GM13976 (cell line): ENCODE data around the gene RFXAP.

Source experiments
- DNase-seq: peaks from one replicate; pipeline ENCODE4 v3.0.0; 2012; ENCODE audit warnings: low spot score
- in situ Hi-C: fragments of 300-500 bp; cut with MboI; formaldehyde crosslinking; loops from one replicate; pipeline ENCODE4 v1.12.0; 2022; ENCODE audit warnings: low sequenced_read_pairs, mixed read lengths, inconsistent platforms; ENCODE audit not compliant: unreplicated experiment
- TF ChIP-seq, protein P1 (sequence below): IDR thresholded peaks from 2 replicates; pipeline ENCODE4 v1.5.1; 2012; ENCODE audit warnings: borderline replicate concordance, mild to moderate bottlenecking; ENCODE audit not compliant: insufficient read depth; ENCODE audit errors: extremely low read depth, missing control alignments, control extremely low read depth

The RFXAP gene

DNA sequence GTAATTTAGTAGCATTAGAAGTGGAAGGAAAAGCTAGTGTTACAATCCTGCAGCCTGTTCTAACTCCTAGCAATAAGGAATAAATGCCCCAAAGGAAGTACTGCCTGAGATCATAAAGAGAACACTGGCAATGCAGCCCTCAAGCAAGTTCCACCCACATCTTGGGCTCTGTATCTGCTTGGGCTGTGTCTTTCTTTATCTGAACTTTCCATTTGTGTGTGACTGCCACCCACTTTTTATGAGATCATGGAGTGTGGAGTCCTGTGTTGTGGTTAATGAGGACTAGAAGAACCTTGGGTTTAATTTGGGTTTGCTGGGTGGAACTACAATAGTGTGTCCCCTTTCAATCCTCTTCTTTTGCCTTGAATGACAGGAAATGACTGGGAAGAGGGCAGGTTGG lies 38.2 kb downstream of the RFXAP start:
- in situ Hi-C loops, result loop anchor here (10.0 kb wide), 1 partner anchor 128 kb away; no protein-coding TSS in a partner anchor
- no peak for DNase-seq
- TF ChIP-seq, protein P1, sequence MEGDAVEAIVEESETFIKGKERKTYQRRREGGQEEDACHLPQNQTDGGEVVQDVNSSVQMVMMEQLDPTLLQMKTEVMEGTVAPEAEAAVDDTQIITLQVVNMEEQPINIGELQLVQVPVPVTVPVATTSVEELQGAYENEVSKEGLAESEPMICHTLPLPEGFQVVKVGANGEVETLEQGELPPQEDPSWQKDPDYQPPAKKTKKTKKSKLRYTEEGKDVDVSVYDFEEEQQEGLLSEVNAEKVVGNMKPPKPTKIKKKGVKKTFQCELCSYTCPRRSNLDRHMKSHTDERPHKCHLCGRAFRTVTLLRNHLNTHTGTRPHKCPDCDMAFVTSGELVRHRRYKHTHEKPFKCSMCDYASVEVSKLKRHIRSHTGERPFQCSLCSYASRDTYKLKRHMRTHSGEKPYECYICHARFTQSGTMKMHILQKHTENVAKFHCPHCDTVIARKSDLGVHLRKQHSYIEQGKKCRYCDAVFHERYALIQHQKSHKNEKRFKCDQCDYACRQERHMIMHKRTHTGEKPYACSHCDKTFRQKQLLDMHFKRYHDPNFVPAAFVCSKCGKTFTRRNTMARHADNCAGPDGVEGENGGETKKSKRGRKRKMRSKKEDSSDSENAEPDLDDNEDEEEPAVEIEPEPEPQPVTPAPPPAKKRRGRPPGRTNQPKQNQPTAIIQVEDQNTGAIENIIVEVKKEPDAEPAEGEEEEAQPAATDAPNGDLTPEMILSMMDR, result no peak

DNA sequence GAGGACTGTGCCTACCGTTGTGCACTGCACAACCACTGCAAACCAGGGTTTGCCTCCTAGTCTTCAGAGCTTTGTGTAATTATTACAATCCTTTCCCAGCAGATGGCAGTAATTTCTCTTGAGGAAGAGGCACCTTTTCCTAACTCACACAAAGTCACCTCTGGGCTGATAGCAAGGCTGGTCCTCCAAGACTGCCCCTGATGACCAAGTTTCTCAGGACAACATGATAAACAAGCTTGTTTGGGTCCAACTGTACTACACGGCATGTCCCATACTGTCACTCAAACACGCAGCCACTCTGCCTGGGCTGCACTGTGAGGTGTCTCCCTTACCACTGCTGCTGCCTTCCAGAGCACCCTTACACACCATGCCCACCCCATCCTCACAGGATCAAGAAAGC lies 39.3 kb downstream of the RFXAP start:
- TF ChIP-seq, protein P1, result peak; percentile 20
- DNase-seq, result peak; percentile 37
- in situ Hi-C loops, result loop anchor here (10.0 kb wide), 1 partner anchor 127 kb away; no protein-coding TSS in a partner anchor

DNA sequence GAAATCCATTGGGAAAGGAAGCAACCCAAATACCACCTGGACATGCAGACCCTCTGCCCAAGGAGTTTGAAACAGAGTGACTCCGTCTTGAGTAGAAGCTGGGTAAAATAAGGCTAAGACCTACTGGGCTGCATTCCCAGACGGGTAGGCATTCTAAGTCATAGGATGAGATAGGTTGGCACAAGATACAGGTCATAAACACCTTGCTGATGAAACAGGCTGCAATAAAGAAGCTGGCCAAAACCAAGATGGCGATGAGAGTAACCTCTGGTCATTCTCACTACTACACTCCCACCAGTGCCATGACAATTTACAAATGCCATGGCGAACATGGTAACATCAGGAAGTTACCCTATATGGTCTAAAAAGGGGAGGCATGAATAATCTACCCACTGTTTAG lies 40.2 kb downstream of the RFXAP start:
- in situ Hi-C loops, result loop anchor here (10.0 kb wide), 1 partner anchor 126 kb away; no protein-coding TSS in a partner anchor
- TF ChIP-seq, protein P1, result no peak
- DNase-seq, result no peak

DNA sequence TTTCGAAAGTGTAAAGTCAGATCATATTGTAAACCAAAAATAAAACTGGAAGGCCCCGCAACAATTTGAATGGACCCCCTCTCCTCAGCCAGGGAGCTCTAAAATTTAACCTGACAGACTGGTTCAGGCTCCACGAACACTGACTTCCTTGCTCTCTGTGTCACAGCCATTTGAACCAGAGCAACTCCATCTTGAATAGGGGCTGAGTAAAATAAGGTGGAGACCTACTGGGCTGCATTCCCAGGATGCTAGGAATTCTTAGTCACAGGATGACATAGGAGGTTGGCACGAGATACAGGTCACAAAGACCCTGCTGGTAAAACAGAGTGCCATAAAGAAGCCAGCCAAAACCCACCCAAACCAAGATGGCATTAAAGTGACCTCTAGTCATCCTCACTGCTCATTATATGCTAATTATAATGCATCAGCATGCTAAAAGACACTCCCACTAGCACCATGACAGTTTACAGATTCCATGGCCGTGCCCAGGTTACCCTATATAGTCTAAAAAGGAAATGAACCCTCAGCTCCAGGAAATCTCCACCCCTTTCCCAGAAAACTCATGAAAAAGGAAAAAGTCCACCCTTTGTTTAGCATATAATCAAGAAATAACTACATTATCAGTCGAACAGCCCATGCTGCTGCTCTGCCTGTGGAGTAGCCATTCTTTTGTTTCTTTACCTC lies 43.1 kb downstream of the RFXAP start:
- DNase-seq, result no peak
- TF ChIP-seq, protein P1, result no peak
- in situ Hi-C loops, result no loop called here

DNA sequence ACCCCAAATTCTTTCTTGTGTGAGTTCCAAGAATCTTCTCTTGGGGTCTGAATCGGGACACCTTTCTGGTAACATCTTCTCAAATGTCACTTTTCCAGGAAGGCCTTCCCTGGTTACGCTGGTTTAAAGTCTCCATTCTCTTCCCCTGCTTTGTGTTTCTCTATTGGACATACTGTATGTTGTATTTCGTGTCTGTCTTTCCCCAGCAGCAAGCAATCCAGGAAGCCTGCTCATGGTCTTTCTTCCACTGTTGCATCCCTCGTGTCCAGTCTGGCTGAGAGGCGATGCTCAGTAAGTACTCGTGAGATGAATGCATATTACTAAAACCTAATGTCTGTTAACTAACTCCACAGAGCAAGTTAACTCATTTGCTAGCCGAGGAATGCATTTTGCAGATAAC lies 43.7 kb downstream of the RFXAP start:
- in situ Hi-C loops, result no loop called here
- DNase-seq, result no peak
- TF ChIP-seq, protein P1, result no peak

DNA sequence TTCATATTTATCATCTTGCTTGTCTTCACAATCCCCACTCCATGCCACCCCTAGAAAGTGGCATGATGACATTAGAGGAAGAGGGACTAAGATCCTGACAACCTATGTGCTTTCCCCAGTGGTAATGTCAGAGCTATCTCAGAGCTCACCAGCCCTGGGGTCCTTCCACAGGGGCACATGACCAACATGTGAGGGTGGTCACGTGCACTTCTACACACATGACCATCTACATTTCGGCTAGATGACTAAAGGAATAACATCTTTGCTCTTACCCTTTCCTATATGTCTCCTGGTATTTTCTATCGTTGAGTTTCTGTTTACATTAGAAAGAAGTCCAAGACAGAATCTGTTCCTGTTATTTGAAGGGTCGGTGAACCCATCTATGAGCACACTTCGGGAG lies 46.2 kb downstream of the RFXAP start:
- TF ChIP-seq, protein P1, result no peak
- in situ Hi-C loops, result no loop called here
- no peak for DNase-seq
